GM18498 (cell line): ENCODE data around the gene RCC1.
"Not testable (repeated sequence)": the region's sequence is repeated elsewhere in the genome, so short reads cannot be mapped to it uniquely, and the experiment has no call there.

Source experiments
- ATAC-seq: cut with Tn5 transposase; IDR thresholded peaks from one replicate; pipeline ENCODE4 v1.9.1; 2021; ENCODE audit warnings: mild to moderate bottlenecking, moderate library complexity; ENCODE audit not compliant: unreplicated experiment

Gene RCC1

GRCh38 chr1:28541414-28542015 lies 35.7 kb downstream of the RCC1 start:
- not testable (repeated sequence) for ATAC-seq

- no peak for ATAC-seq
Measured at GRCh38 chr1:28545246-28545628, 39.4 kb downstream of the RCC1 start.

GRCh38 chr1:28548318-28548717 lies 42.5 kb downstream of the RCC1 start:
- ATAC-seq = no peak

GRCh38 chr1:28551381-28551780 lies 45.5 kb downstream of the RCC1 start:
- no peak for ATAC-seq

- ATAC-seq = peak; percentile 88
Measured at GRCh38 chr1:28552758-28553663, 47.2 kb downstream of the RCC1 start, which contains the start of gene TRNAU1AP. Gene TRNAU1AP (plus strand): TSS chr1:28553085. CDS start chr1:28553111, 26 bp downstream.

- ATAC-seq = no peak
Measured at GRCh38 chr1:28560886-28561285, 55.0 kb downstream of the RCC1 start.

- no peak for ATAC-seq
Measured at GRCh38 chr1:28564310-28564709, 58.5 kb downstream of the RCC1 start.

- ATAC-seq = no peak
Measured at GRCh38 chr1:28565040-28565439, 59.2 kb downstream of the RCC1 start.

GRCh38 chr1:28565726-28566125 lies 59.9 kb downstream of the RCC1 start:
- ATAC-seq = no peak

GRCh38 chr1:28566931-28567330 lies 61.1 kb downstream of the RCC1 start:
- ATAC-seq = no peak

GRCh38 chr1:28571911-28572310 lies 66.1 kb downstream of the RCC1 start:
- ATAC-seq = no peak

GRCh38 chr1:28572891-28573290 lies 67.0 kb downstream of the RCC1 start:
- ATAC-seq = not testable (repeated sequence)

GRCh38 chr1:28573564-28573963 lies 67.7 kb downstream of the RCC1 start:
- no peak for ATAC-seq

- ATAC-seq = no peak
Measured at GRCh38 chr1:28577052-28577678, 71.3 kb downstream of the RCC1 start.

- no peak for ATAC-seq
Measured at GRCh38 chr1:28577738-28578536, 72.1 kb downstream of the RCC1 start.

GRCh38 chr1:28578696-28579218 lies 72.9 kb downstream of the RCC1 start:
- no peak for ATAC-seq

GRCh38 chr1:28579401-28579800 lies 73.6 kb downstream of the RCC1 start:
- ATAC-seq = no peak

GRCh38 chr1:28580722-28581530 lies 75.1 kb downstream of the RCC1 start:
- ATAC-seq = peak; percentile 29

- ATAC-seq = peak; percentile 86
Measured at GRCh38 chr1:28581531-28582247, 75.8 kb downstream of the RCC1 start.
